GM18868 (cell line): ENCODE measurements around the gene ZNF331.

Source experiments
- ATAC-seq: cut with Tn5 transposase; IDR thresholded peaks from one replicate; pipeline ENCODE4 v1.9.1; 2021; ENCODE audit warnings: mild to moderate bottlenecking, moderate library complexity; ENCODE audit not compliant: unreplicated experiment

The ZNF331 gene

GRCh38 chr19:53571339-53571738 lies 33.4 kb downstream of the ZNF331 start:
- no peak for ATAC-seq

GRCh38 chr19:53576941-53577653 lies 39.2 kb downstream of the ZNF331 start:
- ATAC-seq, result no peak

- no peak for ATAC-seq
Observed at GRCh38 chr19:53577968-53578367, 40.0 kb downstream of the ZNF331 start.

GRCh38 chr19:53579518-53579917 lies 41.6 kb downstream of the ZNF331 start:
- ATAC-seq, result no peak

- ATAC-seq, result no peak
Observed at GRCh38 chr19:53580871-53581835, 43.2 kb downstream of the ZNF331 start.

- ATAC-seq, result no peak
Observed at GRCh38 chr19:53581871-53582279, 43.9 kb downstream of the ZNF331 start.

GRCh38 chr19:53583181-53583580 lies 45.2 kb downstream of the ZNF331 start:
- ATAC-seq, result no peak

- no peak for ATAC-seq
Observed at GRCh38 chr19:53586277-53586691, 48.3 kb downstream of the ZNF331 start.

GRCh38 chr19:53594811-53595509 lies 57.0 kb downstream of the ZNF331 start:
- no peak for ATAC-seq

GRCh38 chr19:53595510-53595867 lies 57.5 kb downstream of the ZNF331 start:
- no peak for ATAC-seq

GRCh38 chr19:53596056-53596455 lies 58.1 kb downstream of the ZNF331 start:
- no peak for ATAC-seq

- no peak for ATAC-seq
Observed at GRCh38 chr19:53597023-53597422, 59.1 kb downstream of the ZNF331 start.

- no peak for ATAC-seq
Observed at GRCh38 chr19:53598361-53598760, 60.4 kb downstream of the ZNF331 start.

GRCh38 chr19:53600217-53600616 lies 62.3 kb downstream of the ZNF331 start:
- no peak for ATAC-seq

- no peak for ATAC-seq
Observed at GRCh38 chr19:53606031-53606430, 68.1 kb downstream of the ZNF331 start.

GRCh38 chr19:53608381-53608780 lies 70.4 kb downstream of the ZNF331 start:
- no peak for ATAC-seq

- ATAC-seq, result no peak
Observed at GRCh38 chr19:53612762-53613526, 75.0 kb downstream of the ZNF331 start.

GRCh38 chr19:53621885-53622740 lies 84.2 kb downstream of the ZNF331 start:
- no peak for ATAC-seq

GRCh38 chr19:53624771-53625545 lies 87.0 kb downstream of the ZNF331 start:
- no peak for ATAC-seq
